SW480 (cell line): Measurements from ENCODE around the gene N4BP2.
A peak's percentile ranks its signal among the peaks of the same experiment; 100 is the strongest.
"Not testable (repeated sequence)": the region's sequence is repeated elsewhere in the genome, so short reads cannot be mapped to it uniquely, and the experiment has no call there.

Source experiments
- DNase-seq: peaks from one replicate; pipeline ENCODE4 v3.0.0-alpha.2; 2016; ENCODE audit warnings: low spot score

Gene N4BP2

GRCh38 chr4:40056716-40057585, at the start of gene N4BP2:
Gene N4BP2 (plus strand): TSS chr4:40056850. CDS start chr4:40097341, 40,491 bp downstream.
- peak; percentile 63 for DNase-seq

DNA sequence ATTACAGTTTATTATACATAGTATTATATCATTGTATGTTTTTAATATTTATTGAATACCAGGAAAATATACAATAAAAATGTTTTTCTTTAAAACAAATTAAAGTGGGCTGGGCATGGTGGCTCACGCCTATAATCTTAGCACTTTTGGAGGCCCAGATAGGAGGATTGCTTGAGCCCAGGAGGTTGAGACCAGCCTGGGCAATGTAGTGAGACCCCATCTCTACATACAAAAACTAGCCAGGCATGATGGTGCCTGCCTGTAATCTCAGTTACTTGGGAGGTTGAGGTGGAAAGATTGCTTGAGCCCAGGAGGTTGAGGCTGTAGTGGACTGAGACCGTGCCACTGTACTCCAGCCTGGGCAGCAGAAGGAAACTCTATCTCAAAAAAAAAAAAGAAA, 40.6 kb upstream of the N4BP2 start:
- DNase-seq = no peak

- no peak for DNase-seq
Observed at GRCh38 chr4:40020221-40020620, 36.4 kb upstream of the N4BP2 start.

DNA sequence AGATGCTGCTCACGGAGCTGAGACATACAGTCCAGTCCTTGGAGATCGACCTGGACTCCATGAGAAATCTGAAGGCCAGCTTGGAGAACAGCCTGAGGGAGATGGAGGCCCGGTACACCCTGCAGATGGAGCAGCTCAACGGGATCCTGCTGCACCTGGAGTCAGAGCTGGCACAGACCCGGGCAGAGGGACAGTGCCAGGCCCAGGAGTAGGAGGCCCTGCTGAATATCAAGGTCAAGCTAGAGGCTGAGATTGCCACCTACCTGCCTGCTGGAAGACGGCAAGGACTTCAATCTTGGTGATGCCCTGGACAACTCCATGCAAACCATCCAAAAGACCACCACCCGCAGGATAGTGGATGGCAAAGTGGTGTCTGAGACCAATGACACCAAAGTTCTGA, 35.5 kb upstream of the N4BP2 start:
- not testable (repeated sequence) for DNase-seq

DNA sequence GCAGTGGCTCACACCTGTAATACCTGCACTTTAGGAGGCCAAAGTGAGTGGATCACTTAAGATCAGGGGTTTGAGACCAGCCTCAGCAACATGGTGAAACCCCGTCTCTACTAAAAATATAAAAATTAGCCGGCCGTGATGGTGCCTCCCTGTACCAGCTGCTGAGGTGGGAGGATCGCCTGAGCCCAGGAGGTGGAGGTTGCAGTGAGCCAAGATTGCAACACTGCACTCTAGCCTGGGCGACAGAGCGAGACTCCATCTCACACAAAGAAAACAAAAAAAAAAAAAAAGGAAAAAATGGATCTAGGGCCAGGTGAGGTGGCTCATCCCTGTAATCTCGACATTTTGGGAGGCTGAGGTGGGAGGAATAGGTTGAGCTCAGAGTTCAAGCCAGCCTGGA, 32.6 kb upstream of the N4BP2 start:
- not testable (repeated sequence) for DNase-seq

DNA sequence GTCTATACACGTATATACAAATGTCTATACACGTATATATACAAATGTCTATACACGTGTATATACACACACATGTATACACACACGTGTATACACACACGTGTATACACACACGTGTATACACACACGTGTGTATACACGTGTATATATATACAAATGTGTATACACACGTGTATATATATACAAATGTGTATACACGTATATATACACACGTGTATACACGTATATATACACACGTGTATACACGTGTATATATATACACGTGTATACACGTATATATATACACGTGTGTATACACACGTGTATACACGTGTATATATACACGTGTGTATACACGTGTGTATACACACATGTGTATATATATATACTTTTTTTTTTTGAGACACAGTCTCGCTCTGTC, 23.9 kb upstream of the N4BP2 start:
- no peak for DNase-seq

DNA sequence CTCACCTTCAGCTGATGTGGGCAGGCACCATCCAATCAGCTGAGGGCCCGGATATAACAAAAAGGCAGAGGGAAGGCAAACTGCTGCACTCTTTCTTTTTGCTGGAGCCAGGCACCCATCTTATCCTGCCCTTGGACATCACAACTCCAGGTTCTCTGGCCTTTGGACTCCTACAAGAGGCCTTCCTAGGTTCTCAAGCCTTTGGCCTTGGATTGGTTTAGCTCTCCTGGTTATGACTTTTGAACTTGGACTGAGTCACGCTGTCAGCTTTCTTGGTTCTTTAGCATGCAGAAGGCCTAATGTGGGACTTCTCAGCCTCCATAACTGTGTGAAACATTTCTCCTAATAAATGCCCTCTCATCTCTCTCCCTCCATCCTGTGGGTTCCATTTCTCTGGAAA, 23.0 kb upstream of the N4BP2 start:
- no peak for DNase-seq

- DNase-seq = no peak
Observed at GRCh38 chr4:40038977-40039376, 17.7 kb upstream of the N4BP2 start.

DNA sequence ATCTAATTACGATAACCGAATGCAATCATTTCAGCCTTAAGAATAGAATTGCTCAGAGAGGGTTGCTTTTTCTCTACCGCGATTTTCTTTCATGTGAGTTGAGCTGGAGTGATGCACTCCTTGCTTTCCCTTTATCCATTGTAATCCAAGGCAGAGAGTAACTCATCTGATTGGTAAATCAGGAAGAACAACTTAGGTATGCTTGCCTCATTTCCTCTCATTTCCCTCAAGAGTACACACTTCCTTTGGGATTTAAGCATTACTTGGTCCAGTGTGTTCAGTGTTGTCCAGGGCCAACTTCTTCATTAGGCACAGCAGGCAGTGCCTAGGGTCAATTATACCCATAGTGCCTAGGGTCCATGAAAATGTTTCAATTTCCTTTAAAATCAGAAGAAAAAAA, 15.7 kb upstream of the N4BP2 start:
- no peak for DNase-seq

- DNase-seq = no peak
Observed at GRCh38 chr4:40043786-40044185, 12.9 kb upstream of the N4BP2 start.

DNA sequence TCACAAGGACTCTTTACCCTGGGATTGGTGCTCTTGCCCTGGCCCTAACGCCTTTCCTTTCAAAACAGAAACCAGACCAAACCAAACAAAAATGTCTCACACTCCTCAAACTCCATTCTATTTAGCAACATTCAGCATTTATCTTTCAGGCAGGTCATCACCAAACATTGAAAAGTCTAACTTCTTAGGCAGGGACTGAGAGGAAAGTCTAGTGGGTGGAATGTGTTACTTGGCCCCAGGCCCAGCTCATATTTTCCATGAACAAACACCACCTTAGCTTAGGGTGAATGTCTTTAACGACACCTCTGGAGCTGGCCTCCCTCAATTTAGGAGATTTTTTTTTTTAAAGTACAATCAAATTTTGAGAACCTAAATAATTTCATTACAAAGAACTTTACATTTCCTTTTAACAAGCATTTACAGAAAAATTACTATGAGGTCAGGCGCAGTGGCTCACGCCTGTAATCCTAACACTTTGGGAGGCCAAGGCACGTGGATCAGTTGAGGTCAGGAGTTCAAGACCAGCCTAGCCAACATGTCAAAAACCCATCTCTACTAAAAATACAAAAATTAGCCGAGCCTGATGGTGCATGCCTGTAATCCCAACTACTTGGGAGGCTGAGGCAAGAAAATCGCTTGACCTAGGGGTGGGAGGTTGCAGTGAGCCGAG, 10.2 kb upstream of the N4BP2 start:
- no peak for DNase-seq

GRCh38 chr4:40053161-40053560, 3.5 kb upstream of the N4BP2 start:
- DNase-seq = no peak

DNA sequence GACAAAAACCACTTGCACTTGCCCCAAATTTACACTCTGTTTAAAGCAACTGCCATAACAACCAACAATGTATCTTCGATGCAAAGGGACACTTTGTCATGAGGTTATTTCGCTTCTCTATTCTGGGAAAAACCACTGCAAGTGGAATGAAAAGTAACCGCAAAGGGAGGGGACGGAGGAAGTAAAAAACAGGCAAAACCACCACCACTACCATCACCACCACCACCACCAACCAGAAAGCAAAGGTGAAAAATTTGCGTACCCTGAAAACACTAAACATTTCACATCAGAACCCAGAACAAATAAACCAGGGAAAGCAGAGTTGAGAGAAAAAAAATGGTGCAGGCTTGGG, 1.2 kb upstream of the N4BP2 start:
- DNase-seq = no peak

DNA sequence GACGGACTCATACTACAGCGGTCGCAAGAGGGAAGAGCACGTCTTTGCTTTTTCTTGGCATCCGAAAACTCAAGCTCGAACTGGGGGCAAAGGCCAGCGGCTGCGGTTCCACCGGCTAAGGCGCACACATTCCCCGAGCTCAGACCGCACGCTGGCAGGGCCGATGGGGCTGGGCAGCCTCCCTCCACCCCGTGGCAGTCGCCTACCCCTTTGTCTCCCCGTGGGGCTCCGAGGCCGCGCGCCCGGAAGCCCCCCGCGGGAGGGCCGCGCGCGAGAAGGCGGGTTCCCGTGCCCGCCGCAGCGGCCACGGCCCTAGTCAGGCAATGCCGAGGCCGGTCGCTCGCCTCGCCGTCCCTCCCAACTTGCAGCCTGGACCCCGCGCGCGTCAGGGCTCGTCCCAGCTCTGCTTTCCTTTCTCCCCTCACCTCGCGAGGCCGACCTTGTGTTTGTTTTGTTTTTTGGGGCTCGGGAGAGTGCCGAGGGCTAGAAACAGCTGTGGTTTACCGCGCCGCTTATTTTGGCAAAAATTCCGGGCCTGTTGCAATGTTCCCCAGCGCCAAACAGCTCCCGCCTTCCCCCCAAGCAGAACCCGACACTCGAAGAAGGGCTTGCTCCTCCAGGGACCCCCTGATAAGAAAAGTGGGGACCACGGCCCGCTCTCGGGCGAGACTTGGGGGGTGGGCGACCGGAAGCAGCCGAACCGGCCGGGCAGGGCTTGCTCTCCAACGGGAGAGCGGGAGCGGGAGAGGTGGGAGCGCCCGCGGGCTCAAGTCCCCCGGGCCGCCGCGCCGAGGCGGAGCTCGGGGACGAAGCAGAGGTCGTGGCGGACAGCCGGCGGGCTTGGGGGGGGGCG, 561 bp upstream of the N4BP2 start:
- peak; percentile 60 for DNase-seq

GRCh38 chr4:40057586-40058091, 989 bp downstream of the N4BP2 start:
- peak; percentile 90 for DNase-seq

GRCh38 chr4:40058121-40058520, 1.5 kb downstream of the N4BP2 start:
- DNase-seq = no peak

DNA sequence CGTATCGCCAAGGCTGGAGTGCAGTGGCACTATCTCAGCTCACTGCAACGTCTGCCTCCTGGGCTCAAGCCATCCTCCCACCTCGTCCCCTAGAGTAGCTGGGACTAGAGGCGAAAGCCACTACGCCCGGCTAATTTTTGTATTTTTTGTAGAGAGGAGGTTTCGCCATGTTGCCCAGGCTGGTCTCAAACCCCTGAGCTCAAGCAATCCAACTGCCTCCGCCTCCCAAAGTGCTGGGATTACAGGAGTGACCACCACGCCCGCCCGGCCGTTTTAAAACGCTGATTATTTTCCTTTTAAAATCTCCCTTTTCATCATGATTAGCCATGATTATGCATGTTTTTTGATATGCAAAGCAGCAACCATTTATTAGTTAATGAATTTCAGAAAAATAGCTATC, 2.2 kb downstream of the N4BP2 start:
- no peak for DNase-seq

GRCh38 chr4:40059362-40059761, 2.7 kb downstream of the N4BP2 start:
- DNase-seq = no peak

DNA sequence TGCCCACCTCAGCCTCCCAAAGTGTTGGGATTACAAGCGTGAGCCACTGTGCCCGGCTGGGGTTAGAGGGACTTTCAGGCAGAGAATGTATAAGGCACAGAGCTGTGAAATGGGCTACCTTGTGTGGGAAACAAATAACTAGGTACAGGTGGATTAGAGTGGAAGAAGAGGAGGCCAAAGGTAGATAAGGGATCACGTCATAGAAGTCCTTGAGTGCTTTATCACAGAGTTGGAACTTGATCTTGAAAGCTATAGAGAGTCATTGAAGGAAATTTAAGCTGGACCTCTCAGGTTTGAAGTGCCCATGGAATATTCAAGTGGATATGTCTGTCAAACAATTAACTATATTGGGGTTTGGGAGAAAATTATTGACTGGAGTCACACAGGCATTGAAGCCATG, 8.4 kb downstream of the N4BP2 start:
- DNase-seq = no peak

GRCh38 chr4:40066651-40067050, 10.0 kb downstream of the N4BP2 start:
- DNase-seq = no peak

DNA sequence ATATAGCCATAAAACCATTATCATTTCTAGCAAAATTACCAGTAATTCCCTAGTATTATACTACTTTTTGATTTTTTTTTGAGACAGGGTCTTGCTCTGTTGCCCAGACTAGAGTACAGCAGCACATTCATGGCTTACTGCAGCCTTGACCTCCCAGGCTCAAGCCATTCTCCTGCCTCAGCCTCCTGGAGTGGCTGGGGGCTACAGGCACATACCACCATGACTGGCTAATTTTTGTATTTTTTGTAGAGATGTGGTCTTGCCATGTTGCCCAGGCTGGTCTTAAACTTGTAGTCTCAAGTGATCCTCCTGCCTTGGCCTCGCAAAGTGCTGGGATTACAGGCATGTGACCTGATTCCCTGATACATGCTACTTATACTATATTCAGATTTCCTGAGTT, 13.7 kb downstream of the N4BP2 start:
- no peak for DNase-seq

- DNase-seq = no peak
Observed at GRCh38 chr4:40086421-40086820, 29.8 kb downstream of the N4BP2 start.
